Hematopoietic multipotent progenitor cell (in vitro differentiated cells): ENCODE measurements around the gene ASGR1. TPM values are rescaled to one million over a fixed set of nuclear protein-coding genes. Genes with fewer than 3 reads are reported as not detected.
"Not testable (repeated sequence)": the region's sequence is repeated elsewhere in the genome, so short reads cannot be mapped to it uniquely, and the experiment has no call there.

ENCODE experiments used
- DNase-seq, 3 donors: peaks; one replicate each; pipeline ENCODE4 v3.0.0-alpha.2; 2011 to 2015; ENCODE audit warnings: low read depth in 2 of 3, low spot score in 2 of 3
- total RNA-seq: library from RNA; depleted of rRNA; stranded (reverse); fragments of >200 nt; gene quantifications from one replicate; pipeline ENCODE4 v1.2.3, GENCODE V29; 2012

Gene ASGR1
- total RNA-seq, 1 donor: 7.3 TPM

GRCh38 chr17:7192271-7192937, 13.2 kb upstream of the ASGR1 start:
- no peak for DNase-seq

GRCh38 chr17:7191571-7192270, 12.6 kb upstream of the ASGR1 start:
- DNase-seq: peak in 1 of 3 donors; percentile 38

GRCh38 chr17:7191069-7191468, 11.9 kb upstream of the ASGR1 start:
- DNase-seq: no peak

GRCh38 chr17:7190276-7190917, 11.2 kb upstream of the ASGR1 start:
- no peak for DNase-seq

- DNase-seq: peak in 2 of 3 donors; percentile 15 to 35
Observed at GRCh38 chr17:7186241-7186640, 7.1 kb upstream of the ASGR1 start.

GRCh38 chr17:7184647-7185046, 5.5 kb upstream of the ASGR1 start:
- no peak for DNase-seq

GRCh38 chr17:7184091-7184488, 4.9 kb upstream of the ASGR1 start:
- peak in 2 of 3 donors; percentile 47 to 71 for DNase-seq

- no peak for DNase-seq
Observed at GRCh38 chr17:7183433-7184090, 4.4 kb upstream of the ASGR1 start.

GRCh38 chr17:7182101-7182500, 2.9 kb upstream of the ASGR1 start:
- not testable (repeated sequence) for DNase-seq

GRCh38 chr17:7178973-7179316, 225 bp downstream of the ASGR1 start:
- DNase-seq: no peak

GRCh38 chr17:7177954-7178477, 1.2 kb downstream of the ASGR1 start:
- peak in 2 of 3 donors; percentile 19 to 39 for DNase-seq

- peak; percentile 38 to 81 (median 67) for DNase-seq
Observed at GRCh38 chr17:7177191-7177953, 1.8 kb downstream of the ASGR1 start.

GRCh38 chr17:7176841-7177190, 2.4 kb downstream of the ASGR1 start:
- no peak for DNase-seq

- DNase-seq: no peak
Observed at GRCh38 chr17:7176107-7176840, 2.9 kb downstream of the ASGR1 start.

GRCh38 chr17:7175330-7175733, 3.8 kb downstream of the ASGR1 start:
- DNase-seq: no peak

GRCh38 chr17:7174603-7175326, 4.4 kb downstream of the ASGR1 start:
- DNase-seq: peak in 1 of 3 donors; percentile 23

- DNase-seq: peak in 2 of 3 donors; percentile 89 to 93
Observed at GRCh38 chr17:7173687-7174602, 5.2 kb downstream of the ASGR1 start.
